Ascending aorta (tissue), 2 donors: ENCODE results near the gene THRB. TPM values are rescaled to one million over a fixed set of nuclear protein-coding genes. Genes with fewer than 3 reads are reported as not detected.
"Not testable (repeated sequence)": the region's sequence is repeated elsewhere in the genome, so short reads cannot be mapped to it uniquely, and the experiment has no call there.

Experiments used
- DNase-seq, 2 donors: peaks; one replicate each; pipeline ENCODE4 v3.0.0-alpha.2; 2019; ENCODE audit warnings: low spot score in 2 of 2
- H3K27ac ChIP-seq, 2 donors: fragments of 200-600 bp; sonication (generic); one replicate each; pipeline ENCODE4 v1.5.1; 2016 to 2017; ENCODE audit warnings: mild to moderate bottlenecking in 1 of 2
- H3K27me3 ChIP-seq: fragments of 200-600 bp; sonication (generic); one replicate; pipeline ENCODE4 v1.5.1; 2017
- H3K36me3 ChIP-seq, 2 donors: fragments of 200-600 bp; sonication (generic); one replicate each; pipeline ENCODE4 v1.5.1; 2016
- H3K4me1 ChIP-seq, 2 donors: fragments of 200-600 bp; sonication (generic); one replicate each; pipeline ENCODE4 v1.5.1; 2016 to 2017; ENCODE audit warnings: mild to moderate bottlenecking in 1 of 2
- H3K4me3 ChIP-seq, 2 donors: fragments of 200-600 bp; sonication (generic); one replicate each; pipeline ENCODE4 v1.5.1; 2016 to 2017; ENCODE audit warnings: mild to moderate bottlenecking in 1 of 2
- H3K9me3 ChIP-seq, 2 donors: fragments of 200-600 bp; sonication (generic); one replicate each; pipeline ENCODE4 v1.5.1; 2016
- intact Hi-C: fragments of 100-400 bp; cut with DNase I; formaldehyde crosslinking; loops from one replicate; pipeline ENCODE4 v1.15.1; 2023
- total RNA-seq: library from RNA; depleted of rRNA; stranded (reverse); fragments of >200 nt; gene quantifications from one replicate; pipeline ENCODE4 v1.1.0, GENCODE V29; 2016
- TF ChIP-seq, protein P1 (sequence below), 3 experiments: fragments of 200-600 bp in 2 of 3; fragments of 450-650 bp in 1 of 3; sonication (generic) in 2 of 3; IDR thresholded peaks; one replicate each; pipeline ENCODE4 v1.5.1; 2016 to 2019; ENCODE audit warnings: antibody characterized with exemption in 3 of 3, mild to moderate bottlenecking in 1 of 3, moderate library complexity in 1 of 3

The THRB gene
- total RNA-seq, 1 donor from 2014 or later = 24.7 TPM

DNA sequence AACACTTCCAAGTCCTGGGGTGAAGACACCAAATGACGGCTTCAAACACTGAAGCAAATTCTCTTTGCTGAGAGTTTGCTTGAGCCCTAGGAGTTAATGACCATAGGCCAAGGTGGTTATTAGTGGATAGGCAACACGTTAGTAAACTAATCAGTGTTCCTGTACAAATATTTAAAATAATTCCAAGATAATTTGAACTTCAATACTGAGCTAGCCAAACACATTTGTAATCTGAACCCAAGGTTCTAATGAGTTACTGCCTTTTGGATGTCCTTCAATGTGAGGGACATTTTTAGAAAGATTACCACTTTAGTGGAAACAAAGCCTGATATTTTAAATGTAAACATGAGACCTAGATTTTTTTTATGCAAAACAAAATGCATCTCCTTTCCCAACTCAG lies 94.6 kb downstream of the THRB start:
- Histone ChIP-seq H3K9me3 (no peaks in the 10 kb centered on the region), H3K27ac (peak overlapping the region; percentile 68 to 71), H3K27me3 (no peaks in the 10 kb centered on the region), H3K4me3 (no peak overlapping the region), H3K36me3 (no peaks in the 10 kb centered on the region), H3K4me1 (peaks cover 4 to 14% of the 10 kb centered on the region in 2 donors)
- TF ChIP-seq, protein P1, sequence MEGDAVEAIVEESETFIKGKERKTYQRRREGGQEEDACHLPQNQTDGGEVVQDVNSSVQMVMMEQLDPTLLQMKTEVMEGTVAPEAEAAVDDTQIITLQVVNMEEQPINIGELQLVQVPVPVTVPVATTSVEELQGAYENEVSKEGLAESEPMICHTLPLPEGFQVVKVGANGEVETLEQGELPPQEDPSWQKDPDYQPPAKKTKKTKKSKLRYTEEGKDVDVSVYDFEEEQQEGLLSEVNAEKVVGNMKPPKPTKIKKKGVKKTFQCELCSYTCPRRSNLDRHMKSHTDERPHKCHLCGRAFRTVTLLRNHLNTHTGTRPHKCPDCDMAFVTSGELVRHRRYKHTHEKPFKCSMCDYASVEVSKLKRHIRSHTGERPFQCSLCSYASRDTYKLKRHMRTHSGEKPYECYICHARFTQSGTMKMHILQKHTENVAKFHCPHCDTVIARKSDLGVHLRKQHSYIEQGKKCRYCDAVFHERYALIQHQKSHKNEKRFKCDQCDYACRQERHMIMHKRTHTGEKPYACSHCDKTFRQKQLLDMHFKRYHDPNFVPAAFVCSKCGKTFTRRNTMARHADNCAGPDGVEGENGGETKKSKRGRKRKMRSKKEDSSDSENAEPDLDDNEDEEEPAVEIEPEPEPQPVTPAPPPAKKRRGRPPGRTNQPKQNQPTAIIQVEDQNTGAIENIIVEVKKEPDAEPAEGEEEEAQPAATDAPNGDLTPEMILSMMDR (IDR thresholded peaks at IDR 0.05) = no peak
- no peak for DNase-seq
- intact Hi-C loops = loop anchor here (5.0 kb wide), 1 partner anchor 77 kb away; no protein-coding TSS in a partner anchor

DNA sequence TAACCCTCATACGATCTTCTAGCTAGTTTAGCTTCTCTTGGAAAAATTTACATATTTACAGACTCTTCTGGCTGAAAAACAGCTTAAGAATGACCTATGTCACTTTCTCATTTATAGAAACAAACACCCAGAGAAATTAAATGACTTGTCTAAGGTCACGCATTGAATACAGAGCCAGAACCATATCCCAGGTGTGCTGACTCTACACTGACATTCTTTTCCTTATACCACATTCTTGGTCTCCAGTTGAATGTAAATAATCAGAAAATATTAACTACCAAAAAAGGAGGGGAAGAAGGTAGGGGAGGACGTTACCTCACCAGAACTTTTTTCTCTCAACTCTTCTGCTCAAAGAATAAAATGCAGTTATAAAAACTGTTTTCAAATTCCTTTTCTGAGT lies 95.0 kb downstream of the THRB start:
- no peak for DNase-seq
- Histone ChIP-seq H3K4me3 (no peak overlapping the region), H3K27me3 (no peaks in the 10 kb centered on the region), H3K27ac (peak overlapping the region; percentile 68 to 71), H3K4me1 (peaks cover 4 to 18% of the 10 kb centered on the region in 2 donors), H3K36me3 (no peaks in the 10 kb centered on the region), H3K9me3 (no peaks in the 10 kb centered on the region)
- TF ChIP-seq, protein P1 (IDR thresholded peaks at IDR 0.05) = no peak
- intact Hi-C loops = loop anchor here (5.0 kb wide), 1 partner anchor 78 kb away; no protein-coding TSS in a partner anchor

DNA sequence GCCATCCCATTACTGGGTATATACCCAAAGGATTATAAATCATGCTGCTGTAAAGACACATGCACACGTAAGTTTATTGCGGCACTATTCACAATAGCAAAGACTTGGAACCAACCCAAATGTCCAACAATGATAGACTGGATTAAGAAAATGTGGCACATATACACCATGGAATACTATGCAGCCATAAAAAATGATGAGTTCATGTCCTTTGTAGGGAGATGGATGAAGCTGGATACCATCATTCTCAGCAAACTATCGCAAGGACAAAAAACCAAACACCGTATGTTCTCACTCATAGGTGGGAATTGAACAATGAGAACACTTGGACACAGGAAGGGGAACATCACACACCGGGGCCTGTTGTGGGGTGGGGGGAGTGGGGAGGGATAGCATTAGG lies 95.9 kb downstream of the THRB start:
- DNase-seq, H3K36me3 ChIP-seq, intact Hi-C loops, H3K27me3 ChIP-seq, H3K27ac ChIP-seq, H3K4me3 ChIP-seq, H3K9me3 ChIP-seq: not testable (repeated sequence)
- H3K4me1 ChIP-seq = peaks cover 4 to 21% of the 10 kb centered on the region in 2 donors

DNA sequence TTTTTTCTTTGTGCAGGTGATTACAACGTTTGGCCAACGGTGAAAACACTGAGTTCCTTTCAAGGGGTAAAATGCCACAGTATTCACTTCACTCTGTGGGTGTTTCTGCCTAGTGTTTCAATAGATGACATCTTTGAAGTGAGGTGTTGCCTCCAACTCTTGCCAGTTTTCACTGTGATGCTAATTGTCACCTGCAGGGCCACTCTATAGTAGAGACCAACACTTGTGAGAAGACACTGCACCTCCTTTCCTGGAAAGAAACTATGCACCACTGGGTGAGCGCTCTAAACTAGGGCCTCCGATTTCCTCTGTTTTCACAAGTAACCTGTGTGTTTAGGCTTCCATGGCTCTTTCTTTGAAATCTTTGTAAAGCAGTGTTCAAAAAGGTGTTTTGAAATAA lies 98.3 kb downstream of the THRB start:
- Histone ChIP-seq H3K4me3 (no peak overlapping the region), H3K4me1 (peaks cover 4 to 23% of the 10 kb centered on the region in 2 donors), H3K27ac (peak overlapping the region; percentile 35 to 56), H3K9me3 (no peaks in the 10 kb centered on the region), H3K27me3 (no peaks in the 10 kb centered on the region), H3K36me3 (no peaks in the 10 kb centered on the region)
- intact Hi-C loops = no loop called here
- no peak for DNase-seq
- TF ChIP-seq, protein P1 (IDR thresholded peaks at IDR 0.05) = no peak

DNA sequence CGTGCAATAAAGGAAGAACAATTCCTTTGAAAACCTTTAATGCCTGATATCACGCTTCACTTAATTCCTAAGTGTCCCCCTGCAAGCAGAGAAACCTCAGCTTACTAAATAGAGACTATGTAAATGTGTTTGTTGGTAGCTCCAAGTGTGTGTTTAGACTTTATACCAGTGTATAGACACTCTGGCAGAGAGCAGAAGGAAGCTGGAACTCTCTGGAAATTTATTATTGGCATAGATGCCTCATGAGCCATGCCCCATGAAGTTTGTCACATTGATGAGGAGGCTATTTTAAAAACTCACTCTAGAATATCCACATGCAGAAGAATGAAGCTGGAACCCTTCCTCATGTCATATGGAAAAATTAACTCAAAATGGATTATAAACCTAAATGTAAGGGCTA lies 99.9 kb downstream of the THRB start:
- Histone ChIP-seq H3K27ac (peak overlapping the region; percentile 51 to 60), H3K4me3 (no peak overlapping the region), H3K27me3 (no peaks in the 10 kb centered on the region), H3K4me1 (peaks cover 3 to 22% of the 10 kb centered on the region in 2 donors), H3K9me3 (no peaks in the 10 kb centered on the region), H3K36me3 (no peaks in the 10 kb centered on the region)
- no peak for DNase-seq
- TF ChIP-seq, protein P1 (IDR thresholded peaks at IDR 0.05) = no peak
- intact Hi-C loops = no loop called here

DNA sequence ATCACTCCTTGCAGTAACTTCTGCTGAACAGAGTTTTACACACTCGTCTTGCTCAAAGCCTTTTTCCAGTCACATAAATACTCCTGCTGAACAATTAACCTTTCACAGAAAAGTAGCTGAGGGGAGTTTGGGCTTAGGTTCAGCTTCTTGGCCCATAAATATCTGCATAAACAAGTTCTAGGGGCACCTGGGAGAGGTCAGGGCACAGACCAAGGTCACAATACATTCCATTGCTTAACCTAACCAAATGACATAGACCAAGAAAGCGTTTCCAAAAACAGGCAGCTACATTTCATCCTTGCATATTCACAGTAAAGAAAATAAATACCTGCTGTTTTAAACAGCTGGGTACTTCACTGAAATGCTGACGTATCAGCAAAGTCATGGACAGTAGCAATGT lies 101.3 kb downstream of the THRB start:
- Histone ChIP-seq H3K27ac (peak overlapping the region; percentile 11 to 32), H3K4me1 (peaks cover 5 to 35% of the 10 kb centered on the region in 2 donors), H3K9me3 (no peaks in the 10 kb centered on the region), H3K36me3 (no peaks in the 10 kb centered on the region), H3K27me3 (no peaks in the 10 kb centered on the region), H3K4me3 (no peak overlapping the region)
- TF ChIP-seq, protein P1 (IDR thresholded peaks at IDR 0.05) = no peak
- DNase-seq = no peak
- intact Hi-C loops = no loop called here
